ENCODE measurements around the gene ZNF608.

The ZNF608 gene

DNA sequence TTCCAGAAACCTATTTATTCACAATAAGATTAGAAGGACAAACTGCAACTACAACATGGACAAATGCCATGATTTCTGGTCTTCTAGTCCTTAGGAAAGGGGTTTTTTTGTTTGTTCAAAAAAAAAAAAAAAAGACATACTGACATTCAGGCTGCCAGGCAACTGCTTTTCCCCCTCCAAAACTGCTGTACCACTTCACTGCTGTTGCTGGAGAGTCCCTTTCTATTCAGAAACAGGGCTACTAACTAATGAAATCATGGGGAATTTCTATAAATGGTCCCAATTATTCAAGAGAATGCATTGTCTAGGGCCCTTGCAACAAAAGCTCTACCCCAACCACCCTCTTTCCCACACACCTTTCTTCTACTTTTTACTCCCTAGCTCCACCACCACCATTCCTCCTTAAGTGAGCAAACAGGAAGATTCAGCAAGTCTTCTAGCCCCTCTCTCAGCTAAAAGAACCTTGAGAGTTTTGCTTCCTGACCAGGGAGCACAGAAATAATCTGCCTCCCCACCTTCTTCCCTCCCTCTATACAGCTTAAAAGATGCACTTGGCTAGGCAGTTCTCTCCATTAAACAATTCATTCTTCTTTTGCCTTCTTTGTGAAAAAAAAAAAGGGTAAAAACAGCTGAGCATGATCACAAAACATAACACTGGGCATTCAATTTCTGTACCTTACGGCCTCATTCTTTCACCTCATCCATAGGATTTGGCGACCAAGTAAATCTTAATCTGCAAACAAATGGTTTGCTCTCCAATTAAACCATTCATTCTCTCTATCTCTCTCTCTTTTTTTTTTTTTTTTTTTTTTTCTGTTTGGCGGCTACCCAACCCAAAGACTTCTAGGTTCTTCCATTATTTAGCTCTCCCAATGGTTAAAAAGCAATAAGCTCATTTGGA, 13.8 kb downstream of the ZNF608 start:
- TF ChIP-seq, protein P1, sequence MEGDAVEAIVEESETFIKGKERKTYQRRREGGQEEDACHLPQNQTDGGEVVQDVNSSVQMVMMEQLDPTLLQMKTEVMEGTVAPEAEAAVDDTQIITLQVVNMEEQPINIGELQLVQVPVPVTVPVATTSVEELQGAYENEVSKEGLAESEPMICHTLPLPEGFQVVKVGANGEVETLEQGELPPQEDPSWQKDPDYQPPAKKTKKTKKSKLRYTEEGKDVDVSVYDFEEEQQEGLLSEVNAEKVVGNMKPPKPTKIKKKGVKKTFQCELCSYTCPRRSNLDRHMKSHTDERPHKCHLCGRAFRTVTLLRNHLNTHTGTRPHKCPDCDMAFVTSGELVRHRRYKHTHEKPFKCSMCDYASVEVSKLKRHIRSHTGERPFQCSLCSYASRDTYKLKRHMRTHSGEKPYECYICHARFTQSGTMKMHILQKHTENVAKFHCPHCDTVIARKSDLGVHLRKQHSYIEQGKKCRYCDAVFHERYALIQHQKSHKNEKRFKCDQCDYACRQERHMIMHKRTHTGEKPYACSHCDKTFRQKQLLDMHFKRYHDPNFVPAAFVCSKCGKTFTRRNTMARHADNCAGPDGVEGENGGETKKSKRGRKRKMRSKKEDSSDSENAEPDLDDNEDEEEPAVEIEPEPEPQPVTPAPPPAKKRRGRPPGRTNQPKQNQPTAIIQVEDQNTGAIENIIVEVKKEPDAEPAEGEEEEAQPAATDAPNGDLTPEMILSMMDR (conservative IDR thresholded peaks at IDR 0.05; ENCODE audit: low read depth, low read length), result no peak
- no peak for DNase-seq (ENCODE audit: low read depth)
- H3K4me3 ChIP-seq (ENCODE audit: low read length), result no peak overlapping the region

DNA sequence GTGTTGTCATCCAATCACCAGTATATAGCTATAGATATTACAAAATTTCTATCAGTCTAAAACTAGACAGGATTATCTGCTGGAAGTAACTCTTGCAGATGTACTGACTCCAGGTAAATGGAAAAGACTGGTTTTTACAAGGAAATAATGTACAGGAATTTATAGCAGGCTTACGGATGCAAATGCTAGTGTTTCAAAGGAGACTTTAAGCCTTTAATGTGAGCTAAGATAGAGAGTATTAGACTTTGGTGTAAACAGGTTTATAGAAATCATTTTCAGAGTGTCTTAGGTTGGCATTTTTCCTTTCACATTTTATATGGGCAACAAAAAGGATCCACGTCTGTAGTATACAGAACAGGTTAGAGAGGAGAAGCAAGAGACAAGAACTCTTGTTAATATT, 16.1 kb downstream of the ZNF608 start:
- no peak overlapping the region for H3K4me3 ChIP-seq (ENCODE audit: low read length)
- DNase-seq (ENCODE audit: low read depth), result no peak
- TF ChIP-seq, protein P1 (conservative IDR thresholded peaks at IDR 0.05; ENCODE audit: low read depth, low read length), result no peak

DNA sequence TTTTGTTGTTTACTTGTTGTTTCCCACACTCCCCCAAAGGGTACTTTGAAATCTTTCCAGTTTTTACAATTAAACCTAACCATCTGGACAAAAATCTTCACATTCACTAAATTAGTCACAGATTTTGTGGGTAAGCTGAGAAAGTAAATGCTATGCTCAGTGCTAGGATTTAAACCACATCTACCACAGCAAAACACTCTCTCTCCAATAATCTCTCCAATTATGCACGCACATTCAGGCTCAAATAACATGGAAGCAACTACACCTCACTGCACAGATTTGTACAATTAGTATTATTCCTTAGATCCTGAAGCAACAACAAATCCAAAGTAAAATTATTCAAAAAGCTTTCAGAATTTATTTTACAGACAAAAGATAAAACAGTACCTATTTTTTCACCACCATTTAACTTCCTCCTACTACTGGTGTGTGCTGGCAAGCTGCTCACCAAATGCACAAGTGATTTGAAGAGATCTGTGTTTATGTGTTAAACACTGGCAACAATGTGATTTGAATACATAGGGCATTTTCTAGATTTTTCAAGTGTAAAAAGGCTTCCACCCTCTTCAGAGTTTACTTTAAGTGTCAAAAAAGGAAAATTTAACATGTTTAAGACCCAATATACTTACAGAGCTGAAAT, 16.6 kb downstream of the ZNF608 start:
- DNase-seq (ENCODE audit: low read depth), result peak; percentile 92
- no peak overlapping the region for H3K4me3 ChIP-seq (ENCODE audit: low read length)
- TF ChIP-seq, protein P1 (conservative IDR thresholded peaks at IDR 0.05; ENCODE audit: low read depth, low read length), result no peak

DNA sequence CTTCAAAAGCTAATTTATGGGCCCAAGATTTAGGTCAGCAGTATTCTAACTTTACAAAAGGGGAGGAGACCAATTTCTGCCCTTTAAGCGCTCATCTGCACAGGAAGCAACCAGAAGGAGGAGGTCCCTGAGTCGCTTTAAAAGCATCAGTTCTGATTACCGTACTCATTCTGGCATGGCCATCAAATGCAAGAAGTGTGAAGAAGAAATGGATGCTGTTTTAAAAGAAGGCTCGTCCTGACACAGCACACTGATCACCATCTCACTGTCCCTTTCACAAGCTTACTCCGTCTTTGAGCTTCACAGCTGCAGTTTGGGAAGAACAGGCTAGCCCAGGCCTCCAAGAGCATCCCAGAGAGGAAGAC, 17.5 kb downstream of the ZNF608 start:
- H3K4me3 ChIP-seq (ENCODE audit: low read length), result no peak overlapping the region
- TF ChIP-seq, protein P1 (conservative IDR thresholded peaks at IDR 0.05; ENCODE audit: low read depth, low read length), result no peak
- no peak for DNase-seq (ENCODE audit: low read depth)

DNA sequence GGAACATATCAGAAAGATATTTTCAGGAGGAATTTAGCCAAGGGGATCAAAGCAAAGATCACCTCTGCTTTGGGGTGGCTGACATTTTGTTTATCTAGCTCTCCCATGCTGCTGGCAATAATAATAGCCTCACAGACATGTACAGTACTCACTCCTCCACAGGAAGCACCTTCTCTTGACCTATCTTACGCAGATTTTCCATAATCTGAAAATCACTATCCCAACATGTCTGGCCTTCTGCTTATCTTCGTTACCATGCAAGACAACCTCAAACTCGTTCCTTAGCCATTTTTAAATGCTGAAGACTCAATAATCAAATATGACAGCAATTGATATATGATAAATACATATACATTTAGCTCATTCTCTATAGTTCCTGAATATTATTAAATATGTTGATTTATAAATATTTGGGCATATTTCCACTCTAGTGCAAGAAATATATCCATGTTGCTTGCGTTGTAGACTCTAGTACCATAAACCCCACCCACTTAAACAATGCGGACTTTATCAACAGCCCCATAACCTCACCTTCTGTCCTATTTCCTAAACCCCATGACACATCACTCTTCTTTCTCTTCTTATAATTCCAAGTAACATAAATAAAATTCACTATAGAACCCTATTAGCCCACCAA, 18.0 kb downstream of the ZNF608 start:
- no peak for DNase-seq (ENCODE audit: low read depth)
- H3K4me3 ChIP-seq (ENCODE audit: low read length), result no peak overlapping the region
- TF ChIP-seq, protein P1 (conservative IDR thresholded peaks at IDR 0.05; ENCODE audit: low read depth, low read length), result no peak

DNA sequence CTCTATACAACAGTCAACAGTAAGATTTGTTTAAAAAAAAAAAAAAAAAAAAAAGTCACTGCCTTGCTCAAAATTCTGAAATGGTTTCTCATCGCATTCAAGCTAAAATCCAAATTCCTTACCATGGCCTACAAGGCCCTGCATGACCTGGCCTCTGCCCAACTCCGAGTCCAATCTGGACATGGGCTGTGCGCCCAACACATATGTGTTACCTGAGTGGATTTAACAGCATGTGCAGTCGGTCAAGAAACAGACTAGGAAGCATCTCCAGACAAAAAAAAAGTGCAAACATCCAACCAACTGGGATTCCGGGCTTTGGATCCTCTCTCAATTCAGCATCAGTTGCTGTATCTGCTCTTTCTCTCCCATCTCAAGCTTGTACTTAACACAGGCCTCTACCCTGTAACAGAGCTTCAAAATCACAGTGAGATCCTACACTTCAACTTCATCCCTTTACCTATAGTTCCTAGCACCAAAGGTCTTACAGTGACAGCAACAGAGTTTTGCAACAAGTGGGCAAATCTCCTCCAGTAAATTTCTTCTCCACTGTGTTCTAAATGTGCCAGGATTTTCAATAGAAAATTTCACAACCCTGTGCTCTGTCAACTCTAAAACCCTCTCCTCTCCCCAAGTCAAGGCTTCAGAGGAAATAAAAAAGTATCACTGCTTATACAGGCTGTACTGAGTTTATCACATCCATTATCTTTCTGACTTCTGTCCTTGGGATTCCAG, 19.6 kb downstream of the ZNF608 start:
- no peak for DNase-seq (ENCODE audit: low read depth)
- H3K4me3 ChIP-seq (ENCODE audit: low read length), result no peak overlapping the region
- TF ChIP-seq, protein P1 (conservative IDR thresholded peaks at IDR 0.05; ENCODE audit: low read depth, low read length), result no peak

All from retinal pigment epithelial cell (primary cell).